ENCODE data around the gene TBL3.
A peak's percentile ranks its signal among the peaks of the same experiment; 100 is the strongest.

Gene TBL3

GRCh38 chr16:1989209-1990100 is 17.6 kb downstream of the TBL3 start, which contains the start of gene SYNGR3 (continued):
- TF ChIP-seq ZNF274 (IDR thresholded peaks at IDR 0.05; ENCODE audit: low read length) (no peak), ZNF274 (tag by site-specific recombination; IDR thresholded peaks at IDR 0.05; ENCODE audit: borderline replicate concordance) (no peak), ZNF654 (tag by site-specific recombination; IDR thresholded peaks at IDR 0.05; ENCODE audit: low read depth) (no peak), ZNF488 (tag by site-specific recombination; IDR thresholded peaks at IDR 0.05) (no peak), TRIM28 (IDR thresholded peaks at IDR 0.05; ENCODE audit: borderline replicate concordance, low read length) (no peak), TCF7L2 (IDR thresholded peaks at IDR 0.05; ENCODE audit: borderline replicate concordance, low read depth, low read length) (no peak), ZBTB1 (tag by site-specific recombination; IDR thresholded peaks at IDR 0.05) (no peak), EGR2 (tag by site-specific recombination; IDR thresholded peaks at IDR 0.05; ENCODE audit: low read depth) (0 out of 2 replicates have a peak, but pooled peaks have one; percentile 16), ZNF350 (tag by site-specific recombination; IDR thresholded peaks at IDR 0.05) (no peak), ZNF341 (tag by site-specific recombination; IDR thresholded peaks at IDR 0.05; ENCODE audit: low read depth) (no peak), ZNF660 (tag by site-specific recombination; IDR thresholded peaks at IDR 0.05) (no peak), ZNF580 (tag by site-specific recombination; IDR thresholded peaks at IDR 0.05) (no peak), ZBTB49 (tag by site-specific recombination; IDR thresholded peaks at IDR 0.05; ENCODE audit: low read depth) (no peak), ZBTB7A (tag by site-specific recombination; IDR thresholded peaks at IDR 0.05; ENCODE audit: low read depth) (no peak), ZNF544 (tag by site-specific recombination; IDR thresholded peaks at IDR 0.05) (no peak), ZSCAN30 (tag by site-specific recombination; IDR thresholded peaks at IDR 0.05) (no peak), SP2 (tag by site-specific recombination; IDR thresholded peaks at IDR 0.05) (peak; percentile 13; the same call in 1 of the 2 replicates), ZNF10 (tag by site-specific recombination; IDR thresholded peaks at IDR 0.05) (peak; percentile 68; the same call in 1 of the 2 replicates), ZFP3 (tag by site-specific recombination; IDR thresholded peaks at IDR 0.05; ENCODE audit: low read depth) (no peak), ZNF426 (tag by site-specific recombination; IDR thresholded peaks at IDR 0.05) (no peak), ZNF560 (tag by site-specific recombination; IDR thresholded peaks at IDR 0.05; ENCODE audit: borderline replicate concordance) (no peak), ZNF423 (tag by site-specific recombination; IDR thresholded peaks at IDR 0.05) (no peak), ZNF394 (tag by site-specific recombination; IDR thresholded peaks at IDR 0.05; ENCODE audit: borderline replicate concordance) (peak; percentile 15; the same call in 1 of the 2 replicates), ZBTB44 (tag by site-specific recombination; IDR thresholded peaks at IDR 0.05) (0 out of 2 replicates have a peak, but pooled peaks have one; percentile 33)
- TF ChIP-seq, protein P1, sequence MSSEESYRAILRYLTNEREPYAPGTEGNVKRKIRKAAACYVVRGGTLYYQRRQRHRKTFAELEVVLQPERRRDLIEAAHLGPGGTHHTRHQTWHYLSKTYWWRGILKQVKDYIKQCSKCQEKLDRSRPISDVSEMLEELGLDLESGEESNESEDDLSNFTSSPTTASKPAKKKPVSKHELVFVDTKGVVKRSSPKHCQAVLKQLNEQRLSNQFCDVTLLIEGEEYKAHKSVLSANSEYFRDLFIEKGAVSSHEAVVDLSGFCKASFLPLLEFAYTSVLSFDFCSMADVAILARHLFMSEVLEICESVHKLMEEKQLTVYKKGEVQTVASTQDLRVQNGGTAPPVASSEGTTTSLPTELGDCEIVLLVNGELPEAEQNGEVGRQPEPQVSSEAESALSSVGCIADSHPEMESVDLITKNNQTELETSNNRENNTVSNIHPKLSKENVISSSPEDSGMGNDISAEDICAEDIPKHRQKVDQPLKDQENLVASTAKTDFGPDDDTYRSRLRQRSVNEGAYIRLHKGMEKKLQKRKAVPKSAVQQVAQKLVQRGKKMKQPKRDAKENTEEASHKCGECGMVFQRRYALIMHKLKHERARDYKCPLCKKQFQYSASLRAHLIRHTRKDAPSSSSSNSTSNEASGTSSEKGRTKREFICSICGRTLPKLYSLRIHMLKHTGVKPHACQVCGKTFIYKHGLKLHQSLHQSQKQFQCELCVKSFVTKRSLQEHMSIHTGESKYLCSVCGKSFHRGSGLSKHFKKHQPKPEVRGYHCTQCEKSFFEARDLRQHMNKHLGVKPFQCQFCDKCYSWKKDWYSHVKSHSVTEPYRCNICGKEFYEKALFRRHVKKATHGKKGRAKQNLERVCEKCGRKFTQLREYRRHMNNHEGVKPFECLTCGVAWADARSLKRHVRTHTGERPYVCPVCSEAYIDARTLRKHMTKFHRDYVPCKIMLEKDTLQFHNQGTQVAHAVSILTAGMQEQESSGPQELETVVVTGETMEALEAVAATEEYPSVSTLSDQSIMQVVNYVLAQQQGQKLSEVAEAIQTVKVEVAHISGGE (tag by site-specific recombination; conservative IDR thresholded peaks at IDR 0.05; ENCODE audit: low read depth), result no peak
- TF ChIP-seq, protein P2, sequence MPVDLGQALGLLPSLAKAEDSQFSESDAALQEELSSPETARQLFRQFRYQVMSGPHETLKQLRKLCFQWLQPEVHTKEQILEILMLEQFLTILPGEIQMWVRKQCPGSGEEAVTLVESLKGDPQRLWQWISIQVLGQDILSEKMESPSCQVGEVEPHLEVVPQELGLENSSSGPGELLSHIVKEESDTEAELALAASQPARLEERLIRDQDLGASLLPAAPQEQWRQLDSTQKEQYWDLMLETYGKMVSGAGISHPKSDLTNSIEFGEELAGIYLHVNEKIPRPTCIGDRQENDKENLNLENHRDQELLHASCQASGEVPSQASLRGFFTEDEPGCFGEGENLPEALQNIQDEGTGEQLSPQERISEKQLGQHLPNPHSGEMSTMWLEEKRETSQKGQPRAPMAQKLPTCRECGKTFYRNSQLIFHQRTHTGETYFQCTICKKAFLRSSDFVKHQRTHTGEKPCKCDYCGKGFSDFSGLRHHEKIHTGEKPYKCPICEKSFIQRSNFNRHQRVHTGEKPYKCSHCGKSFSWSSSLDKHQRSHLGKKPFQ (tag by site-specific recombination; IDR thresholded peaks at IDR 0.05), result no peak
- TF ChIP-seq, protein P3, sequence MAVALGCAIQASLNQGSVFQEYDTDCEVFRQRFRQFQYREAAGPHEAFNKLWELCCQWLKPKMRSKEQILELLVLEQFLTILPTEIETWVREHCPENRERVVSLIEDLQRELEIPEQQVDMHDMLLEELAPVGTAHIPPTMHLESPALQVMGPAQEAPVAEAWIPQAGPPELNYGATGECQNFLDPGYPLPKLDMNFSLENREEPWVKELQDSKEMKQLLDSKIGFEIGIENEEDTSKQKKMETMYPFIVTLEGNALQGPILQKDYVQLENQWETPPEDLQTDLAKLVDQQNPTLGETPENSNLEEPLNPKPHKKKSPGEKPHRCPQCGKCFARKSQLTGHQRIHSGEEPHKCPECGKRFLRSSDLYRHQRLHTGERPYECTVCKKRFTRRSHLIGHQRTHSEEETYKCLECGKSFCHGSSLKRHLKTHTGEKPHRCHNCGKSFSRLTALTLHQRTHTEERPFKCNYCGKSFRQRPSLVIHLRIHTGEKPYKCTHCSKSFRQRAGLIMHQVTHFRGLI (tag by site-specific recombination; IDR thresholded peaks at IDR 0.05), result no peak

All from HEK293 (cell line).